HEK293 (cell line): ENCODE data around the gene SNTB2.
A peak's percentile ranks its signal among the peaks of the same experiment; 100 is the strongest.

Source experiments
- CTCF ChIA-PET: fragments of 350-600 bp; formaldehyde crosslinking; extraction: SDS; loops from one replicate; lab custom pipeline; 2021; ENCODE audit warnings: antibody characterized with exemption; lab: Yijun Ruan, JAX
- POLR2A ChIA-PET: fragments of 300-600 bp; formaldehyde crosslinking; extraction: SDS; loops from one replicate; lab custom pipeline; 2020; ENCODE audit warnings: antibody characterized with exemption, inconsistent platforms; lab: Yijun Ruan, JAX
- H3K27ac ChIP-seq: fragments of 200-500 bp; sonication (Bioruptor generic); 2 replicates; pipeline ENCODE4 v1.5.1; 2014; ENCODE audit warnings: low read depth, low read length, control low read depth, inconsistent platforms; ENCODE audit errors: extremely low read depth
- H3K36me3 ChIP-seq, 2 experiments: fragments of 200-500 bp in 1 of 2; sonication (Bioruptor generic) in 1 of 2; 1 replicate in 1 of 2; 2 replicates in 1 of 2; pipeline ENCODE4 v1.5.1; 2014 to 2017; ENCODE audit warnings: inconsistent platforms in 2 of 2, low read length in 2 of 2; ENCODE audit not compliant: control insufficient read depth in 2 of 2, insufficient read depth in 1 of 2
- H3K4me1 ChIP-seq: fragments of 200-500 bp; sonication (Bioruptor generic); 2 replicates; pipeline ENCODE4 v1.5.1; 2014; ENCODE audit warnings: mild to moderate bottlenecking, low read length, inconsistent platforms; ENCODE audit not compliant: control insufficient read depth, insufficient read depth
- H3K4me3 ChIP-seq: 2 replicates; pipeline ENCODE4 v1.5.1; 2011; ENCODE audit warnings: low read depth, mild to moderate bottlenecking, control low read depth, low read length, moderate library complexity
- H3K9me3 ChIP-seq: fragments of 200-500 bp; sonication (Bioruptor generic); 2 replicates; pipeline ENCODE4 v1.5.1; 2014; ENCODE audit warnings: low read depth, low read length, inconsistent platforms; ENCODE audit not compliant: control insufficient read depth, insufficient read depth
- BCL11A ChIP-seq: fragments of 450-650 bp; formaldehyde crosslinking; IDR thresholded peaks from 2 replicates; pipeline ENCODE4 v1.5.1; 2016; ENCODE audit warnings: low read depth, missing biosample characterization, missing genetic modification characterization
- BCL11B ChIP-seq: fragments of 450-650 bp; formaldehyde crosslinking; IDR thresholded peaks from 2 replicates; pipeline ENCODE4 v1.5.1; 2016; ENCODE audit warnings: low read depth, missing biosample characterization, missing genetic modification characterization
- PRDM1 ChIP-seq: fragments of 450-650 bp; formaldehyde crosslinking; IDR thresholded peaks from 2 replicates; pipeline ENCODE4; 2016; ENCODE audit warnings: missing biosample characterization, missing genetic modification characterization
- SCRT1 ChIP-seq: fragments of 450-650 bp; formaldehyde crosslinking; IDR thresholded peaks from 2 replicates; pipeline ENCODE4 v1.5.1; 2016; ENCODE audit warnings: missing biosample characterization, missing genetic modification characterization, borderline replicate concordance
- ZBTB1 ChIP-seq: fragments of 450-650 bp; formaldehyde crosslinking; IDR thresholded peaks from 2 replicates; pipeline ENCODE4 v1.5.1; 2016; ENCODE audit warnings: missing biosample characterization, missing genetic modification characterization
- ZNF19 ChIP-seq: fragments of 450-650 bp; formaldehyde crosslinking; IDR thresholded peaks from 2 replicates; pipeline ENCODE4; 2016; ENCODE audit warnings: missing biosample characterization, missing genetic modification characterization, low read depth
- ZNF2 ChIP-seq: fragments of 450-650 bp; formaldehyde crosslinking; IDR thresholded peaks from 2 replicates; pipeline ENCODE4 v1.5.1; 2016; ENCODE audit warnings: missing biosample characterization, missing genetic modification characterization
- ZNF600 ChIP-seq: fragments of 450-650 bp; formaldehyde crosslinking; IDR thresholded peaks from 2 replicates; pipeline ENCODE4 v1.5.1; 2016; ENCODE audit warnings: missing biosample characterization, missing genetic modification characterization
- TF ChIP-seq, protein P1 (sequence below): fragments of 450-650 bp; formaldehyde crosslinking; IDR thresholded peaks from 2 replicates; pipeline ENCODE4 v1.5.1; 2017; ENCODE audit warnings: missing biosample characterization, missing genetic modification characterization
- TF ChIP-seq, protein P2 (sequence below): fragments of 450-650 bp; IDR thresholded peaks from 2 replicates; pipeline ENCODE4 v1.5.1; 2018; ENCODE audit warnings: missing biosample characterization, missing genetic modification characterization
- TF ChIP-seq, protein P3 (sequence below): fragments of 450-650 bp; formaldehyde crosslinking; IDR thresholded peaks from 2 replicates; pipeline ENCODE4 v1.5.1; 2016; ENCODE audit warnings: missing biosample characterization, missing genetic modification characterization

The SNTB2 gene

DNA sequence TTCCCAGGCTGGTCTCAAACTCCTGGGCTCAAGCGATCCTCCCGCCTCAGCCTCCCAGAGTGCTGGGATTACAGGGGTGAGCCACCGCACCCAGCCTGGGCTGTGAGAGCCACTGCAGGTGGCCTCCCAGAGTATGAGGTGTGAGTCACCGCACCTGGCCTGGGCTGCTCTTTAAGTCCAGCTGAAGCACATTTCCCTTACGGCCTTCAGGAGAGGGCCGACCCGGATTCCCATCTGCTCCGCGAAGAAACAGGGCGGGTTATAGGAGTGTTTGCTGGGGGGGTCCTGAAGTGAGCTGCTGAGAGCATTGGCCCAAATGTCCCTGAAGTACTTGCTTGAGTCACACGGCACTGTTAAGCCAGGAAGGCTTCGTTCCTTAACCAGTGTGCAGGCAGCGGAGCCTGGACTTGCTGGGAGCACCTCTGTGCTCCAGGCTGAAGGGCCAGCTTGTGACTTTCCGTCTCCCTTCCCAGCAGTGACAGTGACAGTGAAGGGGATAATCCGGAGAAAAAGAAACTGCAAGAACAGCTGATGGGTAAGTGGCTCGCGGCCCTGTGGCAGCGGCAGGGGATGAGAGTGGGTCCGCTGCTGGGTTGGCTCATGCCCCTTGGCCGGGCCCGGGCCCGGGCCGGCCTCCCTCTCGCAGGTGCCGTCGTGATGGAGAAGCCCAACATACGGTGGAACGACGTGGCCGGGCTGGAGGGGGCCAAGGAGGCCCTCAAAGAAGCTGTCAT is 131.4 kb downstream of the SNTB2 start (continued):
- TF ChIP-seq, protein P1, sequence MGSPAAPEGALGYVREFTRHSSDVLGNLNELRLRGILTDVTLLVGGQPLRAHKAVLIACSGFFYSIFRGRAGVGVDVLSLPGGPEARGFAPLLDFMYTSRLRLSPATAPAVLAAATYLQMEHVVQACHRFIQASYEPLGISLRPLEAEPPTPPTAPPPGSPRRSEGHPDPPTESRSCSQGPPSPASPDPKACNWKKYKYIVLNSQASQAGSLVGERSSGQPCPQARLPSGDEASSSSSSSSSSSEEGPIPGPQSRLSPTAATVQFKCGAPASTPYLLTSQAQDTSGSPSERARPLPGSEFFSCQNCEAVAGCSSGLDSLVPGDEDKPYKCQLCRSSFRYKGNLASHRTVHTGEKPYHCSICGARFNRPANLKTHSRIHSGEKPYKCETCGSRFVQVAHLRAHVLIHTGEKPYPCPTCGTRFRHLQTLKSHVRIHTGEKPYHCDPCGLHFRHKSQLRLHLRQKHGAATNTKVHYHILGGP (tag by site-specific recombination) = no peak

DNA sequence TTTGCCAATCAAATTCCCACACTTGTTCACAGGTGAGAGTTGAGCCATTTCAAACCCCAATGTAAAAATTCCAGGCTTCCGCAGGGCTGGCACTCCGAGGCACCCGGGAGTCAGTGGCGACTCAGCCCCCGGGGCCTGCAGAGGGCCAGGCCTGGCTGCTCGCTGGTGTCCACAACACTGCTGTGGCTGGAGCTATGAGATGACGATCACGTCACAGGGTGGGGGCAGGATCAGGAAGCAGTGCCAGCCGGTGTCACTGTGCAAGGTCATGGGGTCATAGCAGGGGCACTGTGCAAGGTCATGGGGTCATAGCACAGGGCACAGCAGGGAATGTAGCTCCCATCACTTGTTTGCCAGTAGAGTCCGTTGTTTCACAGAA is 131.9 kb downstream of the SNTB2 start:
- no peak overlapping the region for H3K27ac ChIP-seq
- peak; percentile 18; the same call in 1 of the 2 replicates for TF ChIP-seq BCL11B (tag by site-specific recombination)
- no peak for TF ChIP-seq ZNF19 (tag by site-specific recombination)
- TF ChIP-seq BCL11A = peak; percentile 74; the same call in 1 of the 2 replicates
- ChIA-PET POLR2A (no interaction called here), CTCF (interaction anchor here (0.6 kb wide), 2 partner anchors 65 to 93 kb away, joined by 3 to 5 read pairs; no protein-coding TSS in a partner anchor)
- H3K4me1 ChIP-seq = no peaks in the 10 kb centered on the region
- no peaks in the 10 kb centered on the region for H3K9me3 ChIP-seq
- H3K36me3 ChIP-seq = peaks cover 20 to 94% of the 10 kb centered on the region in 2 experiments; a peak in 2 of 3 replicates
- no peak overlapping the region for H3K4me3 ChIP-seq

GRCh38 chr16:69319381-69319780 is 132.4 kb downstream of the SNTB2 start:
- ChIA-PET POLR2A (no interaction called here), CTCF (interaction anchor here (0.6 kb wide), 1 partner anchor 64 kb away, joined by 3 read pairs; no protein-coding TSS in a partner anchor)
- peaks cover 17 to 94% of the 10 kb centered on the region in 2 experiments; a peak in 2 of 3 replicates for H3K36me3 ChIP-seq
- no peak overlapping the region for H3K27ac ChIP-seq
- no peaks in the 10 kb centered on the region for H3K9me3 ChIP-seq
- H3K4me3 ChIP-seq = no peak overlapping the region
- peaks cover 2% of the 10 kb centered on the region; the same call in 1 of the 2 replicates for H3K4me1 ChIP-seq
- TF ChIP-seq PRDM1 (tag by site-specific recombination) (peak; percentile 9; the same call in 1 of the 2 replicates), ZBTB1 (no peak)

GRCh38 chr16:69319826-69320739 is 133.1 kb downstream of the SNTB2 start:
- peaks cover 14 to 95% of the 10 kb centered on the region in 2 experiments; a peak in 2 of 3 replicates for H3K36me3 ChIP-seq
- POLR2A ChIA-PET = interaction anchor here (0.5 kb wide), 1 partner anchor 38 kb away, joined by 4 read pairs; no protein-coding TSS in a partner anchor
- no peak overlapping the region for H3K4me3 ChIP-seq
- H3K4me1 ChIP-seq = peaks cover 4% of the 10 kb centered on the region; the same call in 1 of the 2 replicates
- CTCF ChIA-PET = no interaction called here
- TF ChIP-seq, protein P2, sequence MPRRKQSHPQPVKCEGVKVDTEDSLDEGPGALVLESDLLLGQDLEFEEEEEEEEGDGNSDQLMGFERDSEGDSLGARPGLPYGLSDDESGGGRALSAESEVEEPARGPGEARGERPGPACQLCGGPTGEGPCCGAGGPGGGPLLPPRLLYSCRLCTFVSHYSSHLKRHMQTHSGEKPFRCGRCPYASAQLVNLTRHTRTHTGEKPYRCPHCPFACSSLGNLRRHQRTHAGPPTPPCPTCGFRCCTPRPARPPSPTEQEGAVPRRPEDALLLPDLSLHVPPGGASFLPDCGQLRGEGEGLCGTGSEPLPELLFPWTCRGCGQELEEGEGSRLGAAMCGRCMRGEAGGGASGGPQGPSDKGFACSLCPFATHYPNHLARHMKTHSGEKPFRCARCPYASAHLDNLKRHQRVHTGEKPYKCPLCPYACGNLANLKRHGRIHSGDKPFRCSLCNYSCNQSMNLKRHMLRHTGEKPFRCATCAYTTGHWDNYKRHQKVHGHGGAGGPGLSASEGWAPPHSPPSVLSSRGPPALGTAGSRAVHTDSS = 0 out of 2 replicates have a peak, but pooled peaks have one; percentile 10
- TF ChIP-seq SCRT1 (tag by site-specific recombination) = no peak
- H3K27ac ChIP-seq = no peak overlapping the region
- H3K9me3 ChIP-seq = no peaks in the 10 kb centered on the region

GRCh38 chr16:69320740-69321073 is 133.7 kb downstream of the SNTB2 start:
- Histone ChIP-seq H3K36me3 (peaks cover 13 to 93% of the 10 kb centered on the region in 2 experiments; a peak in 2 of 3 replicates), H3K4me3 (no peak overlapping the region), H3K9me3 (no peaks in the 10 kb centered on the region), H3K27ac (no peak overlapping the region), H3K4me1 (peaks cover 4% of the 10 kb centered on the region; the same call in 1 of the 2 replicates)
- ChIA-PET POLR2A (interaction anchor here (0.5 kb wide), 1 partner anchor 38 kb away, joined by 4 read pairs; no protein-coding TSS in a partner anchor), CTCF (no interaction called here)
- TF ChIP-seq, protein P3, sequence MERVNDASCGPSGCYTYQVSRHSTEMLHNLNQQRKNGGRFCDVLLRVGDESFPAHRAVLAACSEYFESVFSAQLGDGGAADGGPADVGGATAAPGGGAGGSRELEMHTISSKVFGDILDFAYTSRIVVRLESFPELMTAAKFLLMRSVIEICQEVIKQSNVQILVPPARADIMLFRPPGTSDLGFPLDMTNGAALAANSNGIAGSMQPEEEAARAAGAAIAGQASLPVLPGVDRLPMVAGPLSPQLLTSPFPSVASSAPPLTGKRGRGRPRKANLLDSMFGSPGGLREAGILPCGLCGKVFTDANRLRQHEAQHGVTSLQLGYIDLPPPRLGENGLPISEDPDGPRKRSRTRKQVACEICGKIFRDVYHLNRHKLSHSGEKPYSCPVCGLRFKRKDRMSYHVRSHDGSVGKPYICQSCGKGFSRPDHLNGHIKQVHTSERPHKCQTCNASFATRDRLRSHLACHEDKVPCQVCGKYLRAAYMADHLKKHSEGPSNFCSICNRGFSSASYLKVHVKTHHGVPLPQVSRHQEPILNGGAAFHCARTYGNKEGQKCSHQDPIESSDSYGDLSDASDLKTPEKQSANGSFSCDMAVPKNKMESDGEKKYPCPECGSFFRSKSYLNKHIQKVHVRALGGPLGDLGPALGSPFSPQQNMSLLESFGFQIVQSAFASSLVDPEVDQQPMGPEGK (tag by site-specific recombination) = no peak
- no peak for TF ChIP-seq ZNF2 (tag by site-specific recombination)
- 0 out of 2 replicates have a peak, but pooled peaks have one; percentile 22 for TF ChIP-seq ZNF600 (tag by site-specific recombination)
